GM21786 (cell line): ENCODE data around the gene C15orf61.

Source experiments
- ATAC-seq: cut with Tn5 transposase; IDR thresholded peaks from one replicate; pipeline ENCODE4 v1.9.1; 2021; ENCODE audit not compliant: unreplicated experiment

Gene C15orf61

GRCh38 chr15:67548862-67549651, 28.1 kb downstream of the C15orf61 start:
- ATAC-seq, result no peak

GRCh38 chr15:67549736-67550135, 28.8 kb downstream of the C15orf61 start:
- no peak for ATAC-seq

- ATAC-seq, result no peak
Measured at GRCh38 chr15:67550522-67550921, 29.6 kb downstream of the C15orf61 start.

- ATAC-seq, result no peak
Measured at GRCh38 chr15:67551207-67551743, 30.3 kb downstream of the C15orf61 start.

GRCh38 chr15:67554580-67554979, 33.6 kb downstream of the C15orf61 start:
- no peak for ATAC-seq

GRCh38 chr15:67556976-67557570, 36.1 kb downstream of the C15orf61 start:
- ATAC-seq, result no peak

GRCh38 chr15:67558502-67558901, 37.6 kb downstream of the C15orf61 start:
- ATAC-seq, result no peak

GRCh38 chr15:67559158-67559557, 38.2 kb downstream of the C15orf61 start:
- ATAC-seq, result no peak

- ATAC-seq, result no peak
Measured at GRCh38 chr15:67559576-67559975, 38.6 kb downstream of the C15orf61 start.

- no peak for ATAC-seq
Measured at GRCh38 chr15:67560320-67560719, 39.4 kb downstream of the C15orf61 start.

GRCh38 chr15:67563092-67563491, 42.2 kb downstream of the C15orf61 start:
- ATAC-seq, result no peak

GRCh38 chr15:67564021-67564967, 43.4 kb downstream of the C15orf61 start:
- ATAC-seq, result peak; percentile 86

- peak; percentile 27 for ATAC-seq
Measured at GRCh38 chr15:67564968-67565345, 44.0 kb downstream of the C15orf61 start.

GRCh38 chr15:67569668-67570067, 48.7 kb downstream of the C15orf61 start:
- ATAC-seq, result no peak

- ATAC-seq, result no peak
Measured at GRCh38 chr15:67570875-67571647, 50.1 kb downstream of the C15orf61 start.

GRCh38 chr15:67571648-67572415, 50.9 kb downstream of the C15orf61 start:
- no peak for ATAC-seq

- ATAC-seq, result no peak
Measured at GRCh38 chr15:67573194-67573593, 52.3 kb downstream of the C15orf61 start.

- no peak for ATAC-seq
Measured at GRCh38 chr15:67575039-67575502, 54.1 kb downstream of the C15orf61 start.

- no peak for ATAC-seq
Measured at GRCh38 chr15:67578020-67578600, 57.2 kb downstream of the C15orf61 start.
